T-cell (primary cell): ENCODE measurements around the gene ZFP36. TPM values are rescaled to one million over a fixed set of nuclear protein-coding genes. Genes with fewer than 3 reads are reported as not detected.
"Not testable (repeated sequence)": the region's sequence is repeated elsewhere in the genome, so short reads cannot be mapped to it uniquely, and the experiment has no call there.

Experiments used
- ATAC-seq, 4 experiments: fragments of 200-7000 bp in 3 of 4; fragments of 150-1000 bp in 1 of 4; cut with Tn5 transposase; replicated peaks in 1 of 4; 1 replicate in 3 of 4; 2 replicates in 1 of 4; pipeline ENCODE4 v1.10.0; 2021; ENCODE audit warnings: moderate library complexity in 3 of 4, mild to moderate bottlenecking in 2 of 4, moderate number of reproducible peaks in 1 of 4
- CTCF ChIA-PET, 2 donors: fragments of 300-600 bp; sonication (Branson Sonifier 250); formaldehyde crosslinking; loops; one replicate each; lab custom pipeline; 2022; ENCODE audit warnings: antibody characterized with exemption in 2 of 2; lab: Charles Lee
- POLR2A ChIA-PET, 2 donors: fragments of 300-600 bp; sonication (Branson Sonifier 250); formaldehyde crosslinking; loops; one replicate each; lab custom pipeline; 2022; ENCODE audit warnings: antibody characterized with exemption in 2 of 2; lab: Charles Lee
- DNase-seq, 35 experiments: peaks; one replicate each; pipeline versions ENCODE4 v3.0.0 to v3.0.0-alpha.2; 2013 to 2023
- H3K27ac ChIP-seq: one replicate; pipeline ENCODE4 v1.5.1; 2013; ENCODE audit warnings: low read length
- H3K27me3 ChIP-seq, 2 experiments: replicated peaks in 1 of 2; 1 replicate in 1 of 2; 2 replicates in 1 of 2; pipeline versions ENCODE4 v1.6.1 to v1.7.0; 2013; ENCODE audit warnings: low read length in 1 of 2, mixed read lengths in 1 of 2; ENCODE audit not compliant: control insufficient read depth in 2 of 2, insufficient read depth in 2 of 2; ENCODE audit errors: extremely low read depth in 1 of 2
- H3K36me3 ChIP-seq, 2 donors: 1 replicate in 1 of 2; 2 replicates in 1 of 2; pipeline versions ENCODE4 v1.6.1 to v1.7.0; 2013; ENCODE audit warnings: low read length in 1 of 2; ENCODE audit not compliant: control insufficient read depth in 2 of 2, insufficient read depth in 1 of 2; ENCODE audit errors: extremely low read depth in 1 of 2
- H3K4me1 ChIP-seq, 2 experiments: 1 replicate in 1 of 2; 2 replicates in 1 of 2; pipeline versions ENCODE4 v1.6.1 to v1.7.0; 2013; ENCODE audit warnings: low read length in 2 of 2, mixed read lengths in 1 of 2; ENCODE audit not compliant: insufficient read depth in 2 of 2, control insufficient read depth in 1 of 2; ENCODE audit errors: extremely low read depth in 1 of 2
- H3K4me3 ChIP-seq, 2 donors: 1 replicate in 1 of 2; 2 replicates in 1 of 2; pipeline versions ENCODE4 v1.5.1 to v1.7.0; 2013; ENCODE audit warnings: mild to moderate bottlenecking in 2 of 2, low read length in 1 of 2, moderate library complexity in 1 of 2; ENCODE audit not compliant: control insufficient read depth in 1 of 2; ENCODE audit errors: extremely low read depth in 1 of 2
- H3K9me3 ChIP-seq: 2 replicates; pipeline ENCODE4 v1.7.0; 2013
- H3K27ac Mint-ChIP-seq, 2 donors: one replicate each; pipeline ENCODE4 v1.8.0; 2020 to 2021; ENCODE audit warnings: mild to moderate bottlenecking in 2 of 2, mixed read lengths in 2 of 2
- H3K27me3 Mint-ChIP-seq, 2 donors: one replicate each; pipeline ENCODE4 v1.8.0; 2021 to 2022; ENCODE audit warnings: mixed read lengths in 2 of 2
- H3K36me3 Mint-ChIP-seq: one replicate; pipeline ENCODE4 v1.8.0; 2021; ENCODE audit warnings: mixed read lengths
- H3K4me1 Mint-ChIP-seq, 3 donors: one replicate each; pipeline ENCODE4 v1.8.0; 2020 to 2022; ENCODE audit warnings: mixed read lengths in 3 of 3, mild to moderate bottlenecking in 1 of 3
- H3K4me3 Mint-ChIP-seq, 3 donors: one replicate each; pipeline ENCODE4 v1.8.0; 2020 to 2022; ENCODE audit warnings: mild to moderate bottlenecking in 3 of 3, mixed read lengths in 3 of 3, moderate library complexity in 3 of 3
- H3K9me3 Mint-ChIP-seq, 3 donors: one replicate each; pipeline ENCODE4 v1.8.0; 2020 to 2022; ENCODE audit warnings: mixed read lengths in 3 of 3
- WGBS: methylation state at CpG from one replicate; pipeline ENCODE4 v1.1.5; 2013; ENCODE audit warnings: missing lambda C conversion rate; ENCODE audit not compliant: insufficient coverage; 5-methylcytosine and 5-hydroxymethylcytosine counted together
- total RNA-seq, 35 experiments: library from RNA in 6 of 35; stranded (reverse) in 6 of 35; fragments of 120-200 nt in 1 of 35; gene quantifications; one replicate each; pipeline versions ENCODE4 v1.2.1 to v1.2.4 and lab custom pipeline; 2013 to 2026

ZFP36 gene
- total RNA-seq, 5 donors from 2014 or later (not counting 1 experiment from before 2014, with no cell fraction given), result 208 to 1,013 (median 233) TPM

GRCh38 chr19:39377373-39378362 is 29.0 kb upstream of the ZFP36 start:
- H3K9me3 ChIP-seq, result no peaks in the 10 kb centered on the region
- H3K27me3 Mint-ChIP-seq, result no peaks in the 10 kb centered on the region
- H3K27me3 ChIP-seq, result no peaks in the 10 kb centered on the region
- peaks cover 61% of the 10 kb centered on the region for H3K36me3 Mint-ChIP-seq
- ChIA-PET POLR2A (no interaction called here), CTCF (interaction anchor here in 1 of 2 donors (0.6 kb wide), 1 partner anchor 167 kb away, joined by 4 read pairs; no protein-coding TSS in a partner anchor)
- peaks cover 18 to 76% of the 10 kb centered on the region in 2 donors for H3K36me3 ChIP-seq
- H3K4me3 Mint-ChIP-seq, result no peak overlapping the region
- no peak overlapping the region for H3K27ac ChIP-seq
- peak overlapping the region in 1 of 2 donors; percentile 69 for H3K27ac Mint-ChIP-seq
- DNase-seq (no peak), ATAC-seq (no peak)
- H3K4me1 ChIP-seq, result no peaks in the 10 kb centered on the region
- WGBS, result 95% methylated on average over 15 of the region's 18 CpGs
- H3K9me3 Mint-ChIP-seq, result no peaks in the 10 kb centered on the region
- H3K4me3 ChIP-seq, result no peak overlapping the region
- H3K4me1 Mint-ChIP-seq, result no peaks in the 10 kb centered on the region

- H3K27me3 ChIP-seq, H3K9me3 ChIP-seq, H3K4me3 ChIP-seq, CTCF ChIA-PET, H3K9me3 Mint-ChIP-seq, H3K4me3 Mint-ChIP-seq, H3K4me1 Mint-ChIP-seq, H3K27ac Mint-ChIP-seq, DNase-seq, H3K4me1 ChIP-seq, H3K27ac ChIP-seq, POLR2A ChIA-PET, H3K27me3 Mint-ChIP-seq, ATAC-seq: not testable (repeated sequence)
- H3K36me3 Mint-ChIP-seq, result peaks cover 62% of the 10 kb centered on the region
- H3K36me3 ChIP-seq, result peaks cover 22 to 87% of the 10 kb centered on the region in 2 donors
- WGBS, result 83% methylated on average over 1 of the region's 4 CpGs
Measured at GRCh38 chr19:39379366-39379765, 27.3 kb upstream of the ZFP36 start.

GRCh38 chr19:39379865-39380396 is 26.7 kb upstream of the ZFP36 start:
- H3K27ac ChIP-seq, result no peak overlapping the region
- WGBS, result 96% methylated on average over 11 of the region's 14 CpGs
- H3K27ac Mint-ChIP-seq, result no peak overlapping the region
- H3K9me3 Mint-ChIP-seq, result no peaks in the 10 kb centered on the region
- H3K36me3 ChIP-seq, result peaks cover 22 to 90% of the 10 kb centered on the region in 2 donors
- no peaks in the 10 kb centered on the region for H3K27me3 Mint-ChIP-seq
- H3K4me3 Mint-ChIP-seq, result no peak overlapping the region
- H3K9me3 ChIP-seq, result no peaks in the 10 kb centered on the region
- ChIA-PET CTCF (interaction anchor here in 1 of 2 donors (0.6 kb wide), 1 partner anchor 271 kb away, joined by 5 read pairs; no protein-coding TSS in a partner anchor), POLR2A (no interaction called here)
- DNase-seq, result no peak
- ATAC-seq, result no peak
- H3K4me1 Mint-ChIP-seq, result peaks cover 0 to under 1% (median 0%) of the 10 kb centered on the region in 3 donors
- H3K36me3 Mint-ChIP-seq, result peaks cover 60% of the 10 kb centered on the region
- H3K27me3 ChIP-seq, result no peaks in the 10 kb centered on the region
- no peak overlapping the region for H3K4me3 ChIP-seq
- no peaks in the 10 kb centered on the region for H3K4me1 ChIP-seq

GRCh38 chr19:39380521-39381502 is 25.8 kb upstream of the ZFP36 start:
- Mint-ChIP-seq H3K4me3 (no peak overlapping the region), H3K36me3 (peaks cover 52% of the 10 kb centered on the region), H3K4me1 (peaks cover under 1 to 3% (median 1%) of the 10 kb centered on the region in 3 donors), H3K27me3 (no peaks in the 10 kb centered on the region), H3K9me3 (no peaks in the 10 kb centered on the region), H3K27ac (peak overlapping the region in 1 of 2 donors; percentile 22)
- no peaks in the 10 kb centered on the region for H3K27me3 ChIP-seq
- ATAC-seq (no peak), DNase-seq (no peak)
- H3K36me3 ChIP-seq, result peaks cover 24 to 91% of the 10 kb centered on the region in 2 donors
- CTCF ChIA-PET, result interaction anchor here in 1 of 2 donors (0.6 kb wide), 1 partner anchor 272 kb away, joined by 5 read pairs; no protein-coding TSS in a partner anchor
- WGBS, result 97% methylated on average over 13 of the region's 17 CpGs
- no peaks in the 10 kb centered on the region for H3K9me3 ChIP-seq
- no peak overlapping the region for H3K4me3 ChIP-seq
- H3K27ac ChIP-seq, result no peak overlapping the region
- POLR2A ChIA-PET, result no interaction called here
- no peaks in the 10 kb centered on the region for H3K4me1 ChIP-seq

- H3K9me3 Mint-ChIP-seq, result no peaks in the 10 kb centered on the region
- CTCF ChIA-PET, result interaction anchor here (0.6 to 1.1 kb wide), 3 partner anchors 49 to 99 kb away, joined by 3 read pairs; partner anchors contain the start of gene TIMM50 (in 1 of the 2)
- no peak overlapping the region for H3K4me3 Mint-ChIP-seq
Measured at GRCh38 chr19:39381910-39382611, 24.6 kb upstream of the ZFP36 start.

More at GRCh38 chr19:39381910-39382611, 24.6 kb upstream of the ZFP36 start:
- Histone ChIP-seq H3K36me3 (peaks cover 22 to 91% of the 10 kb centered on the region in 2 donors), H3K9me3 (no peaks in the 10 kb centered on the region), H3K4me3 (no peak overlapping the region), H3K27ac (no peak overlapping the region), H3K27me3 (no peaks in the 10 kb centered on the region), H3K4me1 (no peaks in the 10 kb centered on the region)
- POLR2A ChIA-PET, result interaction anchor here (0.6 to 0.7 kb wide), 2 partner anchors 8 to 322 kb away, joined by 3 to 5 read pairs; no protein-coding TSS in a partner anchor
- Mint-ChIP-seq H3K27me3 (no peaks in the 10 kb centered on the region), H3K4me1 (peaks cover 1 to 9% (median 3%) of the 10 kb centered on the region in 3 donors), H3K36me3 (peaks cover 55% of the 10 kb centered on the region), H3K27ac (peak overlapping the region; percentile 23 to 53)
- DNase-seq, result no peak
- 86% methylated on average over 9 of the region's 10 CpGs for WGBS
- no peak for ATAC-seq
